ENCODE measurements around the gene PTPN23.

The PTPN23 gene

DNA sequence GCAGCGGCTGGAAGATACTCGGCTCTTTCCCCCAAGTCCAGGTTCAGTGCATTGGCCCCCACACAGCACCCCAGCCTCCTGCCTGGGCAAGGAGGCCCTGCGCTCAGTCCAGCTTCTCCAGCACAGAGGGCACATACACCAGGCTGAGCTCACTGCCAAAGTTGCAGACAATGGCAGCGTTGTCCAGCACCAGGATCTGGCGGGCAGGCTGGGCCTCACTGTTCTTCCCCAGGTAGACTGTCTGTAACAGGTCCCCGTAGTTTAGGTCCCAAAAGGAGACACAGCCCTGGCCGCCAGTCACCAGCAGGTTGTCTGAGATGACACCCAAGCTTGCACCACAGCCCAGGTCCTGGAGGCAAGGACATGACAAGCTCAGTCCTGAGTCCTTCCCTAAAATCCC, 32.9 kb downstream of the PTPN23 start:
- Histone ChIP-seq H3K9me2 (replicated peaks; ENCODE audit: insufficient read depth, low read length) (no peaks in the 10 kb centered on the region), H3K9ac (ENCODE audit: low read length) (no peak overlapping the region), H3F3A (ENCODE audit: insufficient read depth) (0 out of 2 replicates have a peak, but pooled peaks cover 5% of the 10 kb centered on the region), H2AFZ (ENCODE audit: low read depth, low read length, severe bottlenecking) (no peak overlapping the region), H3K4me3 (ENCODE audit: insufficient read depth, low read length, poor library complexity, severe bottlenecking) (no peak overlapping the region), H3K79me2 (ENCODE audit: insufficient read depth, low read length) (no peaks in the 10 kb centered on the region), H3K36me3 (ENCODE audit: low read length) (no peaks in the 10 kb centered on the region), H3K9me3 (ENCODE audit: insufficient read depth, low read length) (no peaks in the 10 kb centered on the region), H3K4me2 (ENCODE audit: low read depth, low read length, poor library complexity, severe bottlenecking) (no peak overlapping the region), H3K27ac (ENCODE audit: low read depth, low read length) (no peak overlapping the region), H3K27me3 (ENCODE audit: low read length) (no peaks in the 10 kb centered on the region), H4K20me1 (ENCODE audit: low read depth, low read length) (no peaks in the 10 kb centered on the region)
- TF ChIP-seq, protein P1, sequence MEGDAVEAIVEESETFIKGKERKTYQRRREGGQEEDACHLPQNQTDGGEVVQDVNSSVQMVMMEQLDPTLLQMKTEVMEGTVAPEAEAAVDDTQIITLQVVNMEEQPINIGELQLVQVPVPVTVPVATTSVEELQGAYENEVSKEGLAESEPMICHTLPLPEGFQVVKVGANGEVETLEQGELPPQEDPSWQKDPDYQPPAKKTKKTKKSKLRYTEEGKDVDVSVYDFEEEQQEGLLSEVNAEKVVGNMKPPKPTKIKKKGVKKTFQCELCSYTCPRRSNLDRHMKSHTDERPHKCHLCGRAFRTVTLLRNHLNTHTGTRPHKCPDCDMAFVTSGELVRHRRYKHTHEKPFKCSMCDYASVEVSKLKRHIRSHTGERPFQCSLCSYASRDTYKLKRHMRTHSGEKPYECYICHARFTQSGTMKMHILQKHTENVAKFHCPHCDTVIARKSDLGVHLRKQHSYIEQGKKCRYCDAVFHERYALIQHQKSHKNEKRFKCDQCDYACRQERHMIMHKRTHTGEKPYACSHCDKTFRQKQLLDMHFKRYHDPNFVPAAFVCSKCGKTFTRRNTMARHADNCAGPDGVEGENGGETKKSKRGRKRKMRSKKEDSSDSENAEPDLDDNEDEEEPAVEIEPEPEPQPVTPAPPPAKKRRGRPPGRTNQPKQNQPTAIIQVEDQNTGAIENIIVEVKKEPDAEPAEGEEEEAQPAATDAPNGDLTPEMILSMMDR (IDR thresholded peaks at IDR 0.05; ENCODE audit: insufficient read depth, low read length, poor library complexity, severe bottlenecking), result no peak
- TF ChIP-seq EZH2phosphoT487 (conservative IDR thresholded peaks at IDR 0.05; ENCODE audit: low read length), result no peak

DNA sequence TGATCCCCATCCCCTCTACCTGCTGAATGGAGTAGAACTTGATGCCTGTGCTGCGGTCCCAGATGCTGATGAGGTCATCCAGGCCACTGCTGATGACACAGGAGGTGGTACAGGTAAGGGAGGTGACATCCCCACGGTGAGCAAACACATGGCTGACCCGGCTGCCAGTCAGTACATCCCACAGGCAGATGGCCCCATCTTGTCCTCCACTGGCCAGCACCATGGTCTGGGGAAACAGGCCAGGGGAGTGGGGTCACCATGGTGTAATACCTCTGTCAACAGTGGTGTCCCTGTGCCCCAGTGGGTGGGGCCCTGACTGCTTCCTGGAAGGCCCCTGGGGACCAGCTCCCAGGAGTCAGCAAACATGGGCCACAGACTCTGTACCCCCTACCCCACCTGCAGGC, 33.3 kb downstream of the PTPN23 start:
- no peak for TF ChIP-seq EZH2phosphoT487 (conservative IDR thresholded peaks at IDR 0.05; ENCODE audit: low read length)
- TF ChIP-seq, protein P1 (IDR thresholded peaks at IDR 0.05; ENCODE audit: insufficient read depth, low read length, poor library complexity, severe bottlenecking), result no peak
- Histone ChIP-seq H3K9me3 (ENCODE audit: insufficient read depth, low read length) (no peaks in the 10 kb centered on the region), H3K79me2 (ENCODE audit: insufficient read depth, low read length) (no peaks in the 10 kb centered on the region), H3K4me2 (ENCODE audit: low read depth, low read length, poor library complexity, severe bottlenecking) (no peak overlapping the region), H4K20me1 (ENCODE audit: low read depth, low read length) (no peaks in the 10 kb centered on the region), H2AFZ (ENCODE audit: low read depth, low read length, severe bottlenecking) (no peak overlapping the region), H3K9me2 (replicated peaks; ENCODE audit: insufficient read depth, low read length) (no peaks in the 10 kb centered on the region), H3F3A (ENCODE audit: insufficient read depth) (0 out of 2 replicates have a peak, but pooled peaks cover 5% of the 10 kb centered on the region), H3K4me3 (ENCODE audit: insufficient read depth, low read length, poor library complexity, severe bottlenecking) (no peak overlapping the region), H3K27me3 (ENCODE audit: low read length) (no peaks in the 10 kb centered on the region), H3K27ac (ENCODE audit: low read depth, low read length) (no peak overlapping the region), H3K36me3 (ENCODE audit: low read length) (no peaks in the 10 kb centered on the region), H3K9ac (ENCODE audit: low read length) (no peak overlapping the region)

DNA sequence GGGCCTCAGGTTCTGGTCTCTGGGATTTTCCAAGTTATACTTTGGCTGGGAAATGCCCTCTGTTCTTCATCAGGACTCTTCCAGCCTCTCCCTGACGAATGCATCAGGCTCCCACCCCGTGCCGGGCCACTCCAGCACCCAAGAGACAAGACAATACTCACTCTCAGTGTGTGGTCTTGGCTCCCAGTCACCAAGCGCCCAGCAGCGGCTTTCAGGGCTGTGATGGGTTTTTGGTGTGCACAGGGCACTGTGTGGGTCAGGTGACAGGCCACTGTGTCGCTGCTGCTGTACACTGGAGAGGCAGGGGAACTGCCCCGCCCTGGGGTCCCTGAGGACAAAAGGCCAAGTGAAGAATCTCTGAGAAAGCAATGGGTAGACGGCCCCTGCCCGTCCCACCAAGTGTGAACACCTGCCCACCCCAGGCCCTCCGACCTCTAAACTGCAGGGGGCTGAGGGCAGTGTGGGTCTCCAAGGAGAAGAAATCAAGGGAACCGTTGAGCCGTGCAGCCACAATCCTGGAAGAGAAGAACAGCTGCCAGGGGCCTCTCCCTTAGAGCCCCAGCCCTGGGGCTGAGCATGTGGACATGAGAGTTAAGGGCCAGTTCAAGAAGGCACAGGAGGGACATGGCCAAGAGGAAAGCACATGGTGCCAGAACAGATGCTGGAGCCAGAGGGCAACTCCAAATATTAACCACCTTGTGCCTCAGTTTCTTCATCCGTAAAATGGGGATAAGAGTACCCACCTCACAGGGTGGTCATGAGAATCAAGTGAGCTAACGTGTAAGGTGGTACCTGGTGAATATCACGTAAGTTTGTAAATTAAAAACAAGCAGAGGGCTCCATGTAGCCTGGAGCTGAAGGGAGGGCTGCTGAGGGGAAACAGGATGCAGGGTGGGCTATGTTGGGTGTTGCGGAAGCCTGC, 34.1 kb downstream of the PTPN23 start:
- Histone ChIP-seq H3K36me3 (ENCODE audit: low read length) (no peaks in the 10 kb centered on the region), H3K9me3 (ENCODE audit: insufficient read depth, low read length) (no peaks in the 10 kb centered on the region), H2AFZ (ENCODE audit: low read depth, low read length, severe bottlenecking) (no peak overlapping the region), H3K4me2 (ENCODE audit: low read depth, low read length, poor library complexity, severe bottlenecking) (no peak overlapping the region), H3F3A (ENCODE audit: insufficient read depth) (0 out of 2 replicates have a peak, but pooled peaks cover 5% of the 10 kb centered on the region), H3K79me2 (ENCODE audit: insufficient read depth, low read length) (no peaks in the 10 kb centered on the region), H3K9ac (ENCODE audit: low read length) (no peak overlapping the region), H3K27ac (ENCODE audit: low read depth, low read length) (no peak overlapping the region), H3K4me3 (ENCODE audit: insufficient read depth, low read length, poor library complexity, severe bottlenecking) (no peak overlapping the region), H4K20me1 (ENCODE audit: low read depth, low read length) (no peaks in the 10 kb centered on the region), H3K27me3 (ENCODE audit: low read length) (no peaks in the 10 kb centered on the region), H3K9me2 (replicated peaks; ENCODE audit: insufficient read depth, low read length) (no peaks in the 10 kb centered on the region)
- TF ChIP-seq, protein P1 (IDR thresholded peaks at IDR 0.05; ENCODE audit: insufficient read depth, low read length, poor library complexity, severe bottlenecking), result no peak
